ACC112 (cell line): ENCODE results near the gene EPHB3.
A peak's percentile ranks its signal among the peaks of the same experiment; 100 is the strongest.

Source experiments
- H2AFZ ChIP-seq: fragments of 200-600 bp; sonication (generic); one replicate; pipeline ENCODE4 v1.6.0; 2017; ENCODE audit warnings: antibody characterized with exemption, low read length; ENCODE audit not compliant: unreplicated experiment
- H3K27ac ChIP-seq: fragments of 200-600 bp; sonication (generic); 2 replicates; pipeline ENCODE4 v1.5.1; 2014; ENCODE audit warnings: low read depth, mild to moderate bottlenecking, antibody characterized with exemption, low read length, moderate library complexity
- H3K27me3 ChIP-seq: fragments of 200-600 bp; sonication (generic); 2 replicates; pipeline ENCODE4 v1.6.1; 2014; ENCODE audit warnings: mild to moderate bottlenecking, antibody characterized with exemption, low read length, moderate library complexity, mixed read lengths; ENCODE audit not compliant: insufficient read depth
- H3K36me3 ChIP-seq: fragments of 200-600 bp; sonication (generic); 2 replicates; pipeline ENCODE4 v1.6.1; 2016; ENCODE audit warnings: mild to moderate bottlenecking, antibody characterized with exemption, low read length, moderate library complexity, mixed read lengths; ENCODE audit not compliant: insufficient read depth
- H3K4me1 ChIP-seq: fragments of 200-600 bp; sonication (generic); one replicate; pipeline ENCODE4 v1.6.1; 2016; ENCODE audit warnings: low read length, mixed read lengths; ENCODE audit not compliant: insufficient read depth, unreplicated experiment, control insufficient read depth
- H3K4me3 ChIP-seq: fragments of 200-600 bp; sonication (generic); 2 replicates; pipeline ENCODE4 v1.5.1; 2014; ENCODE audit warnings: mild to moderate bottlenecking, low read depth, low read length
- H3K79me2 ChIP-seq: fragments of 200-600 bp; sonication (generic); one replicate; pipeline ENCODE4 v1.6.0; 2016; ENCODE audit warnings: low read length; ENCODE audit not compliant: control insufficient read depth, unreplicated experiment, insufficient read depth

EPHB3 gene

GRCh38 chr3:184561061-184561912 lies at the start of gene EPHB3:
TSS of gene EPHB3 (plus strand) at chr3:184561785. CDS start at chr3:184562236, 451 bp downstream.
- Histone ChIP-seq H3K4me3 (peak within 1 kb of the TSS; percentile 73), H3K27me3 (peaks cover 58% of the 10 kb centered on the region), H3K27ac (no peak within 1 kb of the TSS), H3K36me3 (no peaks in the 10 kb centered on the region), H2AFZ (peak within 1 kb of the TSS; percentile 54), H3K79me2 (no peaks in the 10 kb centered on the region), H3K4me1 (peaks cover 8% of the 10 kb centered on the region)

GRCh38 chr3:184512621-184513020 lies 49.0 kb upstream of the EPHB3 start:
- Histone ChIP-seq H2AFZ (no peak overlapping the region), H3K79me2 (no peaks in the 10 kb centered on the region), H3K27ac (no peak overlapping the region), H3K4me1 (no peaks in the 10 kb centered on the region), H3K27me3 (peaks cover 95% of the 10 kb centered on the region), H3K36me3 (no peaks in the 10 kb centered on the region), H3K4me3 (no peak overlapping the region)

- peak overlapping the region; percentile 5 for H2AFZ ChIP-seq
- peaks cover 95% of the 10 kb centered on the region for H3K27me3 ChIP-seq
- H3K4me1 ChIP-seq, result no peaks in the 10 kb centered on the region
- peak overlapping the region; percentile 64 for H3K4me3 ChIP-seq
- H3K79me2 ChIP-seq, result no peaks in the 10 kb centered on the region
- no peak overlapping the region for H3K27ac ChIP-seq
- no peaks in the 10 kb centered on the region for H3K36me3 ChIP-seq
Observed at GRCh38 chr3:184513276-184514170, 48.1 kb upstream of the EPHB3 start.

- H3K4me1 ChIP-seq, result no peaks in the 10 kb centered on the region
- no peaks in the 10 kb centered on the region for H3K79me2 ChIP-seq
- no peaks in the 10 kb centered on the region for H3K36me3 ChIP-seq
- peaks cover 95% of the 10 kb centered on the region for H3K27me3 ChIP-seq
- H3K4me3 ChIP-seq, result peak overlapping the region; percentile 64; the same call in 1 of the 2 replicates
- no peak overlapping the region for H3K27ac ChIP-seq
- H2AFZ ChIP-seq, result peak overlapping the region; percentile 5
Observed at GRCh38 chr3:184514171-184514490, 47.5 kb upstream of the EPHB3 start.

GRCh38 chr3:184523825-184524615 lies 37.6 kb upstream of the EPHB3 start:
- Histone ChIP-seq H3K4me3 (no peak overlapping the region), H3K4me1 (peaks cover 12% of the 10 kb centered on the region), H3K27me3 (peaks cover 82% of the 10 kb centered on the region)

GRCh38 chr3:184524981-184525336 lies 36.6 kb upstream of the EPHB3 start:
- no peaks in the 10 kb centered on the region for H3K36me3 ChIP-seq
- H3K27me3 ChIP-seq, result peaks cover 88% of the 10 kb centered on the region
- H3K4me1 ChIP-seq, result peaks cover 12% of the 10 kb centered on the region
- H3K4me3 ChIP-seq, result peak overlapping the region; percentile 74
- peak overlapping the region; percentile 45 for H2AFZ ChIP-seq
- no peaks in the 10 kb centered on the region for H3K79me2 ChIP-seq
- no peak overlapping the region for H3K27ac ChIP-seq

More at GRCh38 chr3:184523825-184524615, 37.6 kb upstream of the EPHB3 start:
- no peak overlapping the region for H3K27ac ChIP-seq
- H2AFZ ChIP-seq, result no peak overlapping the region
- no peaks in the 10 kb centered on the region for H3K79me2 ChIP-seq
- H3K36me3 ChIP-seq, result no peaks in the 10 kb centered on the region

GRCh38 chr3:184525337-184526087 lies 36.1 kb upstream of the EPHB3 start:
- Histone ChIP-seq H3K27ac (no peak overlapping the region), H3K79me2 (no peaks in the 10 kb centered on the region), H3K4me3 (peak overlapping the region; percentile 74), H3K27me3 (peaks cover 93% of the 10 kb centered on the region), H3K4me1 (peaks cover 12% of the 10 kb centered on the region), H3K36me3 (no peaks in the 10 kb centered on the region), H2AFZ (peak overlapping the region; percentile 45)

GRCh38 chr3:184526088-184526433 lies 35.5 kb upstream of the EPHB3 start:
- no peaks in the 10 kb centered on the region for H3K79me2 ChIP-seq
- peak overlapping the region; percentile 45 for H2AFZ ChIP-seq
- H3K4me1 ChIP-seq, result peaks cover 12% of the 10 kb centered on the region
- peak overlapping the region; percentile 74 for H3K4me3 ChIP-seq
- H3K27ac ChIP-seq, result no peak overlapping the region
- peaks cover 95% of the 10 kb centered on the region for H3K27me3 ChIP-seq
- no peaks in the 10 kb centered on the region for H3K36me3 ChIP-seq

GRCh38 chr3:184531626-184532280 lies 29.8 kb upstream of the EPHB3 start:
- H3K36me3 ChIP-seq, result no peaks in the 10 kb centered on the region
- H3K27me3 ChIP-seq, result peaks cover 87% of the 10 kb centered on the region
- no peaks in the 10 kb centered on the region for H3K4me1 ChIP-seq

More at GRCh38 chr3:184531626-184532280, 29.8 kb upstream of the EPHB3 start:
- no peak overlapping the region for H3K4me3 ChIP-seq
- no peak overlapping the region for H3K27ac ChIP-seq
- no peak overlapping the region for H2AFZ ChIP-seq
- H3K79me2 ChIP-seq, result no peaks in the 10 kb centered on the region
